NOMO-1 treated with DMSO at 0.1 percent for 48 hours (cell line): ENCODE data around the gene FBXO24.

Experiments
- DNase-seq: peaks from one replicate; lab custom pipeline; 2025; ENCODE audit not compliant: unreplicated experiment; lab: John Stamatoyannopoulos, UW

Gene FBXO24

DNA sequence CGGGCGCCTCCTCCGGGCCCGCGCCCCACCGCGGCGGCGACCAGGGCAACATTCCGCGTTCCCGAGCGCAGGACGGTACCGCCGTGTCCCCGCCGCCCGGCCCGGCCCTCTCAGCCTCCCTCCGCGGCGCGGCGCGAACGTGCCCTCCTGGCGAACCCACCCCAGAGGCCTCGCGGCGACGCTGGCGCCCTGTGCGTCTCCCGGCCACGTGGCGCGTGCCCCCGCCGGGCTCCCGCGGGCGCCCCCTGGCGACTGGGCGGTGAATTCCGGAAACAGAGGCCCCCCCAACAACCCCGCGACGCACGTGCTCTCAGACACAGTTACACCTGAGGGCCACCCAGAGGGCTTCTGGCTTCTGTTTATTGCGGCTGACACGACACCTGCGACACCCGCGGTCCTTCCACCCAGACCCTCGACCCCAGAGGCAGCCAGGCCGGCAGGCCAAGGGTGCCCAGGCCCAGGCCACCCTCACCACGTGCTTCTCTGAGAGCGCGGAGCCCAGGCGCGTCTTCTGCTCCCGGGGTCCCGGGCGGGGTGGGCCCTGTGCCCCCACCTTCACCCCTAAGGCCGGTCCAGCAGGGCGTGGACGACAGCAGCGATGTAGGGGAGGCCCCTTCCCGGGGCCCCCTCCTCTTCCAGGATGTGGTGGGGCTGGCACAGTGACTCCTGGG is 12.3 kb upstream of the FBXO24 start, which contains the start of gene SAP25:
Gene SAP25, minus strand, starts transcription at position 210 of the 671 bp plus-strand sequence. Its CDS starts 158 bp downstream, at position 52.
- no peak for DNase-seq

DNA sequence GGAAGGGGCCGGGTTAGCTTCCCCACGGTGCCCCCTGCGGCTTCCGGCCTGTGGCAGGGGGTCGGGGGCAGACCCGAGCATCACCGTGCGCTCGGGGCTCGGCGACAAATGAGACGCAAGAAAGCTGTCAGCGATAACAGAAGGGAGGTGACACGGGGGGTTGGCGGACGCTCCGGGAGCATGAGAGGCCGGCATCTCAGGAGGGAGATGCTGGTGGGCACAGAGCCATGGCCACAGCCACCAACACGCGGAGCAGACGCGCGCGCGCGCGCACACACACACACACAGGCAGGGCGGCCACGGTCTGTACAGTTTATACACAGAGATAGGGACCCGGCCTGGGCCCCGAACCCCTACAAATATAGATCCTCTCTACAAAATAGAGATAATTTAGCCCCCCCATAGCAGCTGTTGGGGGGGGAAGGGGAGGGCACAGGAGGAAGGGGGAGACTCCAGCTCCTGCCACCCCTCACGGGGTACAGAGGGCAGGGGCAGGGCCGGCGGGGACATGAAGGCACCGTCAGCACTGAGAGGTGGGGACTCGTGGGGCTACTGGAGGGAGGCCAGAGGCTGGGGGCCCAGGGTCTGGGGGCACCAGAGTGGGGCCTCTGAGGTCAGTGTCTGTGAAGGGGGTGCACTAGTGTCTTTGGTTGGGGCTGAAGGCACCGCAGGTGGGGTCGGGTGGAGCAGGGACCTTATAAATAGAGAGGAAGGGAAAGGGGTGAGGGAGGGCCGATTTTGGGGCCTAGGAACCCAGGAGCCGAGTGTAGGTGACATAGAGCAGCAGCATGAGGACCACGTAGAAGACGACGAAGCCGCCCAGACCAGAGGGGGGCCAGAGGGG is 11.5 kb upstream of the FBXO24 start:
- DNase-seq, result no peak

DNA sequence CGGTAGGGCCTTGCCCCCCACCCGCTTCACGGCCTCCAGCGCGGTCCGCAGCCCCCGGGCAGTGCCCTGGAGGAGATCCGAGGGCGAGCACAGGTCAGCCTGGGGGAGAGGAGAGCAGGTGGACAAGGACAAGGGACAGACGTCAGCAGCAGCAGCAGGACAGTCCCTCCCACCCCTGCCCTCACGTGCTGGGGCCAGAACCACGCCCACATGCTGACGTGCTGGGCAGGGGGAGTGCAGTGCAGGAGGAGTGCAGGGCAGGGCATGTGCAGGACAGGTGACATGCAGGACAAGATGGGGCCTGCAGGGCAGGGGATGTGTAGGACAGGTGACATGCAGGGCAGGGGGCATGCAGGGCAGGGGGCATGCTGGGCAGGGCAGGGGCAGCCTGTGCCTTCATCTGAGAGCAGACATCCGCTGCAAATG is 10.9 kb upstream of the FBXO24 start:
- DNase-seq, result no peak

DNA sequence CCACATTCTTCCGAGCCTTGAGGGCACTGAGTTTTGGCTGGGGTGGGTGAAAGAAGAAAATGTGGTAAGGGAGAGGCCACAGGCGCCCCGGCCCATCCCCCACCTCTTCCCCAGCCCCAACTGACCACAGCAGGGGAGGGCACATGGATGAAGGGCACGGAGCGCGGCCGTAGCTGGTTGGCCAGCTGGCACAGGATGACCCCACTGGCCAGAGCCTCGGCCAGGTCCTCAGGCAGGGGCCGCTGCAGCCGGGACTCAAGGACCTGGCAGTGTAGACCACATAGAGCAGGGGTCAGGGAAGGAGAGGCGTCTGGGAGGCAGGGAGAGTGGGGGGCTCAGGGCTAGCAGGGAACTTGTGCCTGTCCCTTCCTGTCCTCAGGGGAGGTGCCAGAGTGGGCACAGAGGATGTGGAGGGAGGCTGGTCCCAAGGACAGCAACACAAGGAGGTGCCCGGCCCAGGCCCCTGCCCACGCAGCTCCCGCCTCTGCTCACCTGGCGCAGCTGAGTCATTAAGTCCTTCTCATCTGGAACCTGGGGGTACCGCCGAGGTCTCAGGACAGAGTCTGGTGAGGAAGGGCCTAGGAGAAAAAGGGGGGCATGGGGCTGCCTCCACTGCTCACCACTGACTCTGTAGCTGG is 10.3 kb upstream of the FBXO24 start:
- DNase-seq, result no peak

- no peak for DNase-seq
These were observed 9.6 kb upstream of the FBXO24 start for GRCh38 chr7:100576384-100576993.

- DNase-seq, result no peak
These were observed 9.0 kb upstream of the FBXO24 start for GRCh38 chr7:100577103-100577502.

DNA sequence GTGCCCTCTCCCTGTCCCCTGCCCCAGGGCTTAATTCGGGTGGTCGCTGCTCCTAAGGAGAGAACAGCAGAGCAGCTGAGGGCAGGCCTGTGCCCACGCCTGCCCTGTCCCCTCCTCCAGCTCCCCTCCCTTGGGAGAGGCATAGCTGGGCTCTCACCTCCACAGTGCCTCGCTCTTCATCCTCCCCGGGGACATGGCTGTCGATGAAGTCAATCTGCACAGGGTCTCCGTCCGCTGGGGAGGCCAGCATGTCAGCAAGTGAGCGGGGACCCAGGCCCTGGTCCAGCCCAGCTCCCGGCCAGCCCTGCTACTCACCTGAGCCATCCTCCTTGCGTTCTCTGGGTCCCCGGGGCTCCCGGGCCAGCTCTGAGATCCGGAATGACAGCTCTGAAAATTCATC is 8.6 kb upstream of the FBXO24 start:
- DNase-seq, result no peak

- no peak for DNase-seq
These were observed 7.6 kb upstream of the FBXO24 start for GRCh38 chr7:100578246-100579183.

DNA sequence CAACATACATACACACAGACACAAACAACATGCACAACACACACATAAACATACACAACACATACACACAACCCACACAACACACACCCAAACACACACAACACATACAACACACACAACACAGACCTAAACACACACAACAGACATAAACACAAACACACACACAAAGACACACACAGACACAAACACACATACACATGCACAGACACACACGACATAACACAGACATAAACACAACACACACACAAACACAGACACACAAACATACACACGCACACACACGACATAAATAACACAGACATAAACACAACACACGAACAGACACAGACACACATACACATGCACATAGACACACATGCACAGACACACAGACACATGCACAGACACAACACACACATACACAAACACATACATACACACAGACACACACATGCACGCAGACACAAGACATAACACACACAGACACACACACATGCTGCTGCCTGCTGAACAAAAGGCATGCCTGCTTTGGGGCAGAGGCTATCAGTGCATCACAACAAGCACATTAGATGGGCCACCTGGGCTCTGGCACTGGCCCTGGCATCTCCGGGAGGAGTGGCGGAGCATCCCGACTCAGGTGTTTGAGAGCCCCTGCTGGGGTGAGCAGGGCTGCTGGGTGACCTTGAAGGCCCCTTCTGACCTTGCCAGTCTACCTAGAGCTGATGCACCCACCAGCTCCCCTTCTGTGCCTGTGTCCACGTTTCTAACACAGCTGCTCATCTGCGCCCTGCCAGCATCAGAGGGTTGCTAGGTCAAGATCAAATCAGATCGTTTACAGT is 5.5 kb upstream of the FBXO24 start:
- no peak for DNase-seq

GRCh38 chr7:100582041-100582579 is 4.0 kb upstream of the FBXO24 start:
- no peak for DNase-seq

DNA sequence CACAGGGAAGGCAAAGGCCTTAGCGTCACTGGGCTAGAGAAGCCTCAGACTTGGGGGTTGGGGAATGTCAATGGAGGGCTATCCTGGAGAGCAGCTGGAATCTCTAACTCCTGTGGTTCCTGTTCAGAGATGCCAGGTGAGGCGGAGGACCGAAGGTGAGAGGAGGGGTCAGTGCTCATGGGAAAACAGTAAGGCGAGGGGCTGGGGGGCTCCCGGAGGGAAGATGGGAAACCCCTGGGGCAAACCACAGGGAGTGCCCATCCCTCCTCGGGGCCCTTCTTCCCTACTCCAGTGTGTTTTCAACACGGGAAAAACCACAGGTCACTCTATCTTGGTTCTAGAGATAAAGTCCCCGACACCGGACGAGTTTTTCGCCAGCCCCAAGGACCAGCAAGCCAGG is 3.5 kb upstream of the FBXO24 start:
- no peak for DNase-seq

DNA sequence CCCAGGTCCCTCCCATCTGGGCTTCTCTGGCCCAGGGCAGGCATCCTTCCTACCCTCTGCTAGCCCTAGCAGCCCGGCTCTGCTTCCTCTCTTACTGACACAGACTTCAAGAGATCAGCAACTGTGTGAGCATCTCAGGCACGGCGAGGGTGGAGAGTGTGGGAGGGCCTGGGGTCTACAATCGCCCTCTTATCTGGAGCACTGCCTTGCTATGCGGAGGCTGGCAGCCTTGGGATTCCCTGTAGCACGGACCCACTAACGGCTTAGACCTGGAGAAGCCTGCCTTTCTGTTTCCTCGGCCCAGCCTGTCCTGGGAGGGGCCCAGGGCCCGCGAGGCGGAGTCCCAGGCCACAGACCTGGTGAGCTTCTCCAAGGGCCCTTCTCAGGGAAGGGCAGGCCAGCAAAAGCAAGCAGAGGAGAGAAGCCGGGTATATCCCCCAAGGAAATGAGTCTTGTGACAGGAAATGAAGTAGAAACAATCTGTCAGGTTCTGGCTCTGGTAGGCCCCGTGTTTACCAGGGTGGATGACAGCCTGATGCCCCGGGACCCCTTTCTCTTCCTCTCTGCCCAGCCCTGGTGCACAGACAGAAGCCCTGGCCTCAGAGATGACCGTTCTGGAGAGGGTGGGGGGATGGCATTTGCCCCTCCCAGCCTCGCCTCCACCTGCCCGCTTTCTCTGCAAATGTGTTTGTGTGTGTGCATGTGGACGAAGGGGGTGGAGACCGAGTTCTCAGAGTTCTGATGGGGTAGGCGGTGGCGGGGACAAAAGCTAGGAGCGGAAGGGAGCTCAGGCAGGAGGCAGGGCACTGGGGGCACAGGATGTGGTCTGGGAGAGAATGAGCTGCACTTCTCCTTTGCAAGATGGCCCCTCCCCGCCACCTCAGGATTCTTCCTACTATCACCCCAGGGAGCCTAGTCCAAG is 2.7 kb upstream of the FBXO24 start:
- peak; percentile 98 for DNase-seq

DNA sequence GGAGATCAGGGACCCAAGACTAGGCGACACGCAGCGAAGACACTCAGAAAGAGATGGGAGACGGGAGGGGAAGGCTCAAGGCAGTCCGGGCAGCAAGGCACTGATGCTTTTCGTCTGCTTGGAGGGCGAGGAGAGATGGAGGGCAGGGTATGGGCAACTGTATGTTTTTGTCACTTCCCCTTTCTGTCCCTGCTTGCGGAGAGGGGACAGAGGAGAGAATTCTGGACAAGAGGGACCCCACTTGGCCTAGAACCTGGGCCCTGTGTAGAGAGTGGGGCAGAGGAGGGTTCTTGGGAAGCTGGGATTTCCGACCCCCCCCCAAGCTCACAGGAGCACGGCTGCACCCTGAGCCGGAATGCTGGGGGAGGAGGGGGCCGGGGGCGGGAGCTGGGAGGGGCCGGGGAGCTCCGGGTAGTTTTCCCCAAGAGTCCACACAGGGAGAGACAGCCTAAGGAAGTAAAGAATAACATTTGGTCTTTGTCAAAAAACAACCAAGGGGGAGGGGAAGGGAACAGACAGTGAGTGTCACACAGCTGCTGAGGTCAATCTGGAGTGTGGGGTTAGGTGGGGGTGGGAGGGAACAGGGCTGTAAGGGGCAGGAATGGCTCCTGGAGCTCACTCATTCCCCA is 2.0 kb upstream of the FBXO24 start:
- peak; percentile 97 for DNase-seq

DNA sequence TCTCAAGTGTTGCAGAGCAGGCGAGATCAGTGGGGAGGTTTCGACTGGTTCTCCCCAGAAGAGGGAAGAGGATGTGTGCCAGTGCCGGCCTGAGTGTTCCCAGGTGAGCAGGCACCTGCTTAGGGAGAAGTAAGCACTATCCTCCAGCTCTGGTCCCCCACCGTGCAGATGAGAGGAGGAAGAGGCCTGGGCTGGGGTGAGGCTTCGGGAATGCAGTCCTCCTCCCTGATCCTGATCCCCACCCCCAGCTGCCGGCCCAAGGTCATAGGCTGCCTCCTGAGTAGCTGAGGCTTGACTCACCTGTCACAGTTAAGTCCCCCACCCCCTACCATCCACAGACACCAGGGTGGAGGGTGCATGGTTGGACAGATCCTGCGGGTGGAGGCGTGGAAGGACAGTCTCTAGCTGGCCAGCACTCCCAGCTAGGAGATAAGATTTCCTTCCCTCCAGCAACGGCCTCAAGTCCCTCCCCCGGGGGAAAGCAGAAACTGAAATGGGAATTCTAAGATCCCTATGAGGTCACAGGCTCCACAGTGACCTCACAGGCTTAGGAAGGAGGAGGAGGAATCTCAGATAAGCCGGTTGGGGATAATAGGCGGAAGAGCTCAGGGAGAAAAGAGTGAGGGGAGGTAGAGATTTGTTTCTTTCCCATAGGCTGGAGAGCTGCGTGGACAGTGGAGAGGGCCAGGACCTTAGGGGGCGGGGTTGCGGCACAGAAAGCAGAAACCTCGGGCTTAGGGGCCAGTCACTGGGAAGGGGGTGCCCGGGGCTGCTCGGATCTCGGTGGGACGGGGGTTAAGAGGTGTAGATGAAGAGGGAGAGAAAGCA is 1.2 kb upstream of the FBXO24 start:
- peak; percentile 35 for DNase-seq

DNA sequence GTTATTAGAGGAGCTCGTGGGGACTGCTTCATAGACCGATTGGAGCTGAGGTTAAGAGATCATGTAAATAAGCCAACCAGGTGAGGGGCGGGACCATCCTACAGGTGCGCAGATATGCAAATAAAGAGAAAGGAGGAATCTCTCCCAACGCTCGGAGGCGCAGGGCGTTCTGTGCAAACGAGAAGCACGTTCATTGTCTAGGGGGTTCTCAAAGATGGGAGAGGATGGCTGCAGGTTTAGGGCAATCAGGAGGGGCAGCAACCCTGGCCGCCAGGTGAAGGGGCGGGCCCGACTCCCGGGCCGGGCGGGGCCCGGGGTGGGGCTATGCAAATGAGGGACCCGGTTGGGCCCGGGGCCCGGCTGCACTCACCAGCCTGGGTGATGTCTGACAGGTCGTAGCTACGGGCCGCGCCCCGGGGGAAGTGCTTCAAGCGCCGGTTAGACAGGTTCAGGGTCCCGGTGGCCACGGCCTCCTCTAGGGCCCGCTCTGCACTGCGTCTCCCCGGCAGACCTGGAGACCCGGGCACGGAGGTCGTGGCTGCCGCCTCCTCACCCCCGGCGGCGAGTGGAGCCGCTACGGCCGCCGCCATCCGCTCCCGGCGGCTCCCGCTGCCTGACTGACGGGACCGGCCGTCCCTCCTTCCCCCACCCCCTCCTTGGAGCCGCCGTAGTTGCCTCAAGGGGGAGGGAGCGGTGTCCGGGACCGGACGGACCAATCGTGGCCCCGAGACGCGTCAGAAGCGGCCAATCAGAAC is 440 bp upstream of the FBXO24 start, which contains the start of gene LRCH4:
Gene LRCH4, minus strand, starts transcription at position 619 of the 755 bp plus-strand sequence. Its CDS starts 29 bp downstream, at position 590.
- DNase-seq, result peak; percentile 35

DNA sequence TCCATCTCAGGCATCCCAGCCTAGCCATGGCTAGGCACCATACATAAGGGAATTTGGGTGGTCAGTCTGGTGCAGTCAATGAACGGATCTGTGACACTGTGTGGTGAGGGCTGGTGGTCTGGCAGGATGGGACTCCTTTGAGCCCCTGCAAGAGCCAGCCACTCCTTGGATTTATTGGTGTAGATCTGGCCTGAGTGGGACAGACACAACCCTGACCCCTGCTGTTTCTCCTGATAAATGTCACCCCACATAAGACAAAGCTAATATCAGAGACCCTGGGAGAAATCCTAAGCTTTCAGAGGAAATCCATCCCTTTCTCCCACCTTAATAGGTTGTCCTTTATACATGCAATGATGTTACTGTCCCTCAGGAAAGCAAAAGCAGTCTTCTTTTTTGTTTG is 2.3 kb downstream of the FBXO24 start:
- peak; percentile 40 for DNase-seq
